ENCODE data around the gene FEM1B.

The FEM1B gene

GRCh38 chr15:68335655-68336054 lies 58.1 kb downstream of the FEM1B start:
- peaks cover 46% of the 10 kb centered on the region for H3K4me1 Mint-ChIP-seq
- no peaks in the 10 kb centered on the region for H3K36me3 Mint-ChIP-seq (ENCODE audit: low read depth)
- no peak overlapping the region for H3K4me3 Mint-ChIP-seq
- peaks cover 20% of the 10 kb centered on the region for H3K27me3 Mint-ChIP-seq (ENCODE audit: low read depth)
- no peaks in the 10 kb centered on the region for H3K9me3 Mint-ChIP-seq
- no peak overlapping the region for H3K27ac Mint-ChIP-seq
- no peak for TF ChIP-seq CTCF (IDR thresholded peaks at IDR 0.05; ENCODE audit: unreplicated experiment in 3 of 3)

GRCh38 chr15:68336516-68336915 lies 59.0 kb downstream of the FEM1B start:
- H3K4me1 Mint-ChIP-seq, result peaks cover 47% of the 10 kb centered on the region
- no peak for TF ChIP-seq CTCF (IDR thresholded peaks at IDR 0.05; ENCODE audit: unreplicated experiment in 3 of 3)
- H3K27ac Mint-ChIP-seq, result no peak overlapping the region
- peaks cover 16% of the 10 kb centered on the region for H3K27me3 Mint-ChIP-seq (ENCODE audit: low read depth)
- no peaks in the 10 kb centered on the region for H3K9me3 Mint-ChIP-seq
- H3K36me3 Mint-ChIP-seq (ENCODE audit: low read depth), result no peaks in the 10 kb centered on the region
- no peak overlapping the region for H3K4me3 Mint-ChIP-seq

- Mint-ChIP-seq H3K27me3 (ENCODE audit: low read depth) (peaks cover 16% of the 10 kb centered on the region), H3K27ac (no peak overlapping the region), H3K4me1 (peaks cover 56% of the 10 kb centered on the region)
Observed at GRCh38 chr15:68337826-68338225, 60.3 kb downstream of the FEM1B start.

GRCh38 chr15:68339481-68339880 lies 61.9 kb downstream of the FEM1B start:
- no peak overlapping the region for H3K4me3 Mint-ChIP-seq
- H3K9me3 Mint-ChIP-seq, result no peaks in the 10 kb centered on the region
- H3K27ac Mint-ChIP-seq, result no peak overlapping the region
- peaks cover 61% of the 10 kb centered on the region for H3K4me1 Mint-ChIP-seq
- TF ChIP-seq CTCF (IDR thresholded peaks at IDR 0.05; ENCODE audit: unreplicated experiment in 3 of 3), result no peak
- peaks cover 15% of the 10 kb centered on the region for H3K27me3 Mint-ChIP-seq (ENCODE audit: low read depth)
- no peaks in the 10 kb centered on the region for H3K36me3 Mint-ChIP-seq (ENCODE audit: low read depth)

More at GRCh38 chr15:68337826-68338225, 60.3 kb downstream of the FEM1B start:
- no peak for TF ChIP-seq CTCF (IDR thresholded peaks at IDR 0.05; ENCODE audit: unreplicated experiment in 3 of 3)
- no peaks in the 10 kb centered on the region for H3K36me3 Mint-ChIP-seq (ENCODE audit: low read depth)
- H3K9me3 Mint-ChIP-seq, result no peaks in the 10 kb centered on the region
- H3K4me3 Mint-ChIP-seq, result no peak overlapping the region

GRCh38 chr15:68340726-68341671 lies 63.5 kb downstream of the FEM1B start:
- Mint-ChIP-seq H3K4me3 (peak overlapping the region in 2 of 3 experiments; percentile 22 to 54), H3K27ac (peak overlapping the region; percentile 80 to 88 (median 80)), H3K36me3 (ENCODE audit: low read depth) (no peaks in the 10 kb centered on the region), H3K4me1 (peaks cover 70% of the 10 kb centered on the region), H3K27me3 (ENCODE audit: low read depth) (peaks cover 17% of the 10 kb centered on the region), H3K9me3 (no peaks in the 10 kb centered on the region)
- no peak for TF ChIP-seq CTCF (IDR thresholded peaks at IDR 0.05; ENCODE audit: unreplicated experiment in 3 of 3)
